H54 (cell line): ENCODE measurements around the gene KLHL29.

Source experiments
- DNase-seq: peaks from one replicate; pipeline ENCODE4 v3.0.0; 2011; ENCODE audit warnings: low spot score, mixed read lengths; ENCODE audit not compliant: insufficient read length
- FAIRE-seq: peaks from 3 replicates; lab custom pipeline; 2011; peaks lifted over from hg19 to GRCh38; lab: Jason Lieb, UNC
- POLR2A ChIP-seq: IDR thresholded peaks from 2 replicates; pipeline ENCODE4 v1.6.1; 2011; ENCODE audit warnings: low read depth, mild to moderate bottlenecking, low read length

KLHL29 gene

GRCh38 chr2:23417310-23417709 lies 32.3 kb downstream of the KLHL29 start:
- FAIRE-seq (no peak), DNase-seq (no peak)
- no peak for TF ChIP-seq POLR2A

DNA sequence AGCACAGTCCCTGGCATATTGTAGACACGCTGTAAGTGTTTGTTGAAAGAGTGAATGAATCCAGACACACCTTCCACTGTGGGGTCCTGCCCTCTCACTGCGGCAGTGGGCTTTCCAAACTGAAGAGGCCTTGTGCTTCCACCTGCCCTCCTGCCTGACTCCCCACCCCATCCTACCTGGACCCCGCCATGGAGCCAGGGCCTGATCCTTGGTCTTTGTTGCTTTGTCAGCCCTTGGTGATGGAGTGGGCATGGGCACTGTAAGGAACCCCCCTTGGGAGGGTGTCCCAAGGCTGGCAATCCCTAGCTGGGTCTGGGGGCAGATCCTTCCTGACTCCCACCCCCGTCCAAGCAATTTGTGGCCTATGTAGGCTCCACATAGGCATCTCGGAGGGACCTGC lies 33.1 kb downstream of the KLHL29 start:
- DNase-seq (no peak), FAIRE-seq (no peak)
- TF ChIP-seq POLR2A: no peak

GRCh38 chr2:23418461-23418911 lies 33.5 kb downstream of the KLHL29 start:
- DNase-seq (peak; percentile 60), FAIRE-seq (no peak)
- TF ChIP-seq POLR2A: no peak

- FAIRE-seq: no peak
- TF ChIP-seq POLR2A: no peak
- no peak for DNase-seq
Measured at GRCh38 chr2:23419171-23420090, 34.5 kb downstream of the KLHL29 start.

DNA sequence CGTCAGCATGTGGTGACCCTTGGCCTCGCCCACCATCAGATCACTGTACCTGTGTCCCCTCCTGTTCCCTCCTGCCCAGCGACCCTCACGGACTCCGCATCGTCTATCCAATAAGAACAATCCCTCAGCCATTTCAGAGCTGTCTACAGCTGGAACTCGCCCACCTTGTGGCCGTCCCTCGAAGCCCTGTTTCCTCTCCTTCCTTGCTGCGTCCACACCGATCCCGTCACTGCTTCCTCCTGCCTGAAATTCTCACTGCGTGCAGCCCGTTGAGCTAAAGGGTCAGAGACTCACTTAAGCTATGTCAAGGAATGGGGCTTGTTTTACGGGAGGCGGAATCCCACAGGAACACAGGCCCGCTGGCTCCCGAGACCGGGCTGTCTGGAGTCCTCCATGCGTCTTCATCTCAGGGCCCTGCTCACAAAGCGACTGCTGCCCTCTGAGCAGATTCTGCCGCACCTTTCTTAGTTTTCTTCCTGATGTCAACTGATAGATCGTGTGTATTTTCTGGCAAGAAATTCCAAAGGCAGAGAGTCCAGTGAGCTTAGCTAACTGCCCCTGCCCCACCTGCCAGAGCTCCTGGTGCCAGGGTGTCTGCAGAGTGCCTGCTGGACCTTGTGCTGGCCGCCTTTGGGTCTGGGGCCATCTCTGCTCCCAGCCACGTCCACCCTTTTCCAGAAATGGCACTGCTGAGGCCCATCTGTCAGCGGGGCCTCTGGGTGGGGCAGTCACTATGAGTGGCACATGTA lies 35.3 kb downstream of the KLHL29 start:
- DNase-seq (no peak), FAIRE-seq (no peak)
- no peak for TF ChIP-seq POLR2A

- no peak for FAIRE-seq
- DNase-seq: no peak
- TF ChIP-seq POLR2A: no peak
Measured at GRCh38 chr2:23420840-23421476, 36.0 kb downstream of the KLHL29 start.

DNA sequence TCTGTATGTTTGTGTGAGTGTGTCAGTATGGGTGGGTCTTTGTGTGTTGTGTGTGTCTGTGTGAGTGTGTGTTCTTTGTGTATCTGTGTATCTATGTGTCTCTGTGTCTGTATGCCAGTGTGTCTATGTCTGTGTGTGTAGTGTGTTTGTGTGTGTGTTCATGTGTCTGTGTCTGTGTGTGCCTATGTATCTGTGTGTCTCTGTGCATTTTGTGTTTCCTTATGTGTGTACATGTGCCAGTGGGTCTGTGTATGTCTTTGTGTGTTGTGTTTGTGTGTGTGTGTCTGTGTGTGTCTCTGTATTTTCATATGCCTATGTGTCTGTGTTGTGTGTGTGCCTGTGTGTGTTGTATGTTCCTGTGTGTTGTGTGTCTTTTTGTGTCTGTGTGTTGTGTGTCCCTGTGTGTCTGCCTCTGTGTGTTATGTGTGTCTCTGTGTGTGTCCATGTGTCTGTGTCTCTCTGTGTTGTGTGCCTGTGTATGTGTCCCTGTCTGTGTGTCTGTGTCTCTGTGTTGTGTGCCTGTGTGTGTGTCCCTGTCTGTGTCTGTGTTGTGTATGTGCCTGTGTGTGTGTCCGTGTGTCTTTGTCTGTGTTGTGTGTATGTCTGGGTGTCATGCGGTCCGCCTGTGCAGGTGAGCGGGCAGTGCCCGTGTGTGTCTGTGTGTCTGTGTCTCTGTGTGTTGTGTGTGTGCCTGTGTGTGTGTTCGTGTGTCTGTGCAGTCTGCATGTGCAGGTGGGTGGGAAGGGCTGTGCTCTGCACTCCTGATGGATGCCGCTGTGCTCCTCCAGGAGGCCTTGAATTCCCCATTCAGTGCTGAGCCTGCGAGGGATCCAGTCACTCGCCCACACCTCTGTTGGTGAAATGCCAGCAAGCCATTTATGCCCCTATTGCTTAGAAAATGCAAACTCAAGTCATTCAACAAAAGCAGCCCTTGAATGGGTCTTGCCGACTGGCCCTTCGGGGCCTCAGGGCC lies 37.4 kb downstream of the KLHL29 start:
- TF ChIP-seq POLR2A: no peak
- no peak for FAIRE-seq
- DNase-seq: no peak

- no peak for DNase-seq
- no peak for TF ChIP-seq POLR2A
- FAIRE-seq: no peak
Measured at GRCh38 chr2:23423062-23423872, 38.3 kb downstream of the KLHL29 start.

- FAIRE-seq (no peak), DNase-seq (no peak)
- TF ChIP-seq POLR2A: no peak
Measured at GRCh38 chr2:23423873-23424680, 39.1 kb downstream of the KLHL29 start.

GRCh38 chr2:23425338-23425871 lies 40.4 kb downstream of the KLHL29 start:
- FAIRE-seq: no peak
- TF ChIP-seq POLR2A: no peak
- DNase-seq: no peak

DNA sequence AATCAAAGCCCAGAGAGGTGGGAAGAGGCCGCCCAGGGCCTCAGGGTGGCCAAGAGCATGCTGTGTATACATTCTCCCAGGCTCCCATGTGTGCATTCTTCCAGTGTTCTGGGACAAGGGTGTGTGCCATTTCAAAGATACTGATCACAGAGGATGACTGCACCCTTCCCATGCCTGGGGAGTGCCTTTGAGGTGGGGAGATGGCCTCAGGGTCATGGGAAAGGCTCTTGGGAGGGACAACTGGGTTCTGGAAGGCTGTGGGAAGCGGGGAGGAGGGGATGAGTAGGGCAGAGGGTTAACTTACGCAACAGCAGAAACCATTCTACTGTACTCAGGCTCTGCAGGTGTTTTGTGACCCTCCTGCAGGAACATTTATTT lies 40.9 kb downstream of the KLHL29 start:
- DNase-seq: no peak
- no peak for TF ChIP-seq POLR2A
- FAIRE-seq: no peak
